Keratinocyte (primary cell): ENCODE results near the gene FOLR1. TPM values are rescaled to one million over a fixed set of nuclear protein-coding genes. Genes with fewer than 3 reads are reported as not detected.

Experiments
- DNase-seq: peaks from one replicate; pipeline ENCODE4 v3.0.0-alpha.2; 2011; ENCODE audit warnings: low read depth, missing footprints, low spot score
- FAIRE-seq: peaks from 2 replicates; lab custom pipeline; 2011; peaks lifted over from hg19 to GRCh38; lab: Jason Lieb, UNC
- H2AFZ ChIP-seq: 2 replicates; pipeline ENCODE4 v1.6.0; 2012; ENCODE audit warnings: low read length, control low read depth, inconsistent platforms; ENCODE audit not compliant: control insufficient read depth
- H3K27ac ChIP-seq: 2 replicates; pipeline ENCODE4 v1.5.1; 2011; ENCODE audit warnings: low read length; ENCODE audit not compliant: control insufficient read depth, insufficient read depth
- H3K27me3 ChIP-seq: 3 replicates; pipeline ENCODE4 v1.6.0; 2011; ENCODE audit warnings: low read length; ENCODE audit not compliant: control insufficient read depth, insufficient read depth; ENCODE audit errors: extremely low read depth
- H3K36me3 ChIP-seq, 2 experiments: 2 replicates in 1 of 2; 3 replicates in 1 of 2; pipeline ENCODE4 v1.5.1; 2011; ENCODE audit warnings: low read length in 2 of 2, mild to moderate bottlenecking in 1 of 2; ENCODE audit not compliant: control insufficient read depth in 2 of 2, insufficient read depth in 2 of 2; ENCODE audit errors: extremely low read depth in 1 of 2
- H3K4me1 ChIP-seq: 3 replicates; pipeline ENCODE4 v1.5.1; 2011; ENCODE audit warnings: low read length; ENCODE audit not compliant: control insufficient read depth, insufficient read depth; ENCODE audit errors: extremely low read depth
- H3K4me2 ChIP-seq: 3 replicates; pipeline ENCODE4 v1.6.0; 2011; ENCODE audit warnings: low read depth, low read length; ENCODE audit not compliant: control insufficient read depth, insufficient read depth; ENCODE audit errors: extremely low read depth
- H3K4me3 ChIP-seq, 3 experiments: fragments of 200-600 bp in 1 of 3; sonication (generic) in 1 of 3; 2 replicates in 2 of 3; 3 replicates in 1 of 3; pipeline ENCODE4 v1.5.1; 2011 to 2016; ENCODE audit warnings: low read length in 3 of 3, mild to moderate bottlenecking in 3 of 3, control low read depth in 2 of 3, inconsistent platforms in 1 of 3, low read depth in 1 of 3, mixed read lengths in 1 of 3, mixed run types in 1 of 3, moderate library complexity in 1 of 3; ENCODE audit not compliant: control insufficient read depth in 2 of 3, insufficient read depth in 2 of 3; ENCODE audit errors: extremely low read depth in 1 of 3
- H3K79me2 ChIP-seq: 2 replicates; pipeline ENCODE4 v1.6.0; 2012; ENCODE audit warnings: low read length; ENCODE audit not compliant: control insufficient read depth, insufficient read depth
- H3K9ac ChIP-seq: 3 replicates; pipeline ENCODE4 v1.6.0; 2011; ENCODE audit warnings: low read length; ENCODE audit not compliant: control insufficient read depth, insufficient read depth; ENCODE audit errors: extremely low read depth
- H3K9me1 ChIP-seq: 3 replicates; pipeline ENCODE4 v1.6.0; 2011; ENCODE audit warnings: low read length; ENCODE audit not compliant: control insufficient read depth, insufficient read depth; ENCODE audit errors: extremely low read depth
- H3K9me3 ChIP-seq: 2 replicates; pipeline ENCODE4 v1.5.1; 2012; ENCODE audit warnings: low read depth, low read length; ENCODE audit not compliant: control insufficient read depth
- H4K20me1 ChIP-seq: 3 replicates; pipeline ENCODE4 v1.6.0; 2011; ENCODE audit warnings: low read length; ENCODE audit not compliant: control insufficient read depth, insufficient read depth; ENCODE audit errors: extremely low read depth
- EZH2 ChIP-seq: IDR thresholded peaks from one replicate; pipeline ENCODE4 v1.6.1; 2012; ENCODE audit warnings: inconsistent platforms, mild to moderate bottlenecking, low read length, moderate library complexity
- dilution Hi-C: fragments of 300-500 bp; cut with MboI; formaldehyde crosslinking; loops from one replicate; pipeline ENCODE4 v1.7.0; 2020; ENCODE audit warnings: low sequenced_read_pairs; ENCODE audit not compliant: extremely low pct_ligation_motif_present
- polyA plus RNA-seq, 5 experiments: library from polyadenylated mRNA; depleted of rRNA in 3 of 5; stranded (reverse) in 3 of 5; stranded (forward) in 1 of 5; unstranded in 1 of 5; fragments of >200 nt; gene quantifications; 1 replicate in 1 of 5; 2 replicates in 3 of 5; 3 replicates in 1 of 5; pipeline versions ENCODE4 v1.2.1 to v1.2.3, GENCODE V29; 2011 to 2012; ENCODE audit warnings: missing spikeins in 2 of 5, low read depth in 1 of 5, low replicate concordance in 1 of 5
- TF ChIP-seq, protein P1 (sequence below), 3 experiments: IDR thresholded peaks in 1 of 3; conservative IDR thresholded peaks in 1 of 3; optimal IDR thresholded peaks in 1 of 3; 2 replicates in 2 of 3; 3 replicates in 1 of 3; pipeline versions ENCODE3 to v1.5.1; 2011; ENCODE audit warnings: low read length in 3 of 3, mild to moderate bottlenecking in 3 of 3, moderate library complexity in 2 of 3, control low read depth in 1 of 3, inconsistent platforms in 1 of 3; ENCODE audit not compliant: insufficient read depth in 2 of 3; ENCODE audit errors: extremely low read depth in 1 of 3

The FOLR1 gene
- polyA plus RNA-seq, 1 donor (not counting 4 experiments of a cell fraction or from before 2014, with no cell fraction given) = 0.13 TPM

DNA sequence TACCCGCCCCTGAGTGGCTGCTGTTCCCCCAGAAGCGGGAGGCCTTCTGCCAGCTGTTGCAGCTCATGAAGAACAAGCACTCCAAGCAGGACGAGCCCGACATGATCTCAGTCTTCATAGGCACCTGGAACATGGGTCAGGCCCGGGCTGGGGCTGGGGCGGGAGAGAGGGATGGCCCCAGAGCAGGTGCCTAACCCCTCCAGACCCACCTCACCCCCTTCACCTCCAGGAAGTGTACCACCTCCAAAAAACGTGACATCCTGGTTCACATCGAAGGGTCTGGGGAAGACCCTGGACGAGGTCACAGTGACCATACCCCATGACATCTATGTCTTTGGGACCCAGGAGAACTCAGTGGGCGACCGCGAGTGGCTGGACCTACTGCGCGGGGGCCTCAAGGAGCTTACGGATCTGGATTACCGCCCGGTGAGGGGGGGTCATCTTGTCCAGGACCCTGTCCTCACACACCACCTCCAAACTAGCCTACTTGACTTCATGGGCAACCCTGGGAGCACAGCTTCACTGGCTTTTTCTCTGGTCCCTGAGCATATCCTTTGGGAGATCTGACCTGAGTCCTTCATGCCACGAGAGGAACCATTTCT lies 38.9 kb downstream of the FOLR1 start:
- Histone ChIP-seq H3K4me1 (peaks cover 3% of the 10 kb centered on the region), H3K36me3 (peaks cover 61 to 62% of the 10 kb centered on the region in 2 experiments), H3K79me2 (peaks cover 14% of the 10 kb centered on the region), H2AFZ (no peak overlapping the region), H3K27ac (no peak overlapping the region), H3K9me3 (no peaks in the 10 kb centered on the region), H4K20me1 (peaks cover 3% of the 10 kb centered on the region), H3K27me3 (no peaks in the 10 kb centered on the region), H3K9me1 (no peaks in the 10 kb centered on the region), H3K4me2 (no peak overlapping the region), H3K9ac (no peak overlapping the region), H3K4me3 (no peak overlapping the region)
- no peak for TF ChIP-seq EZH2
- TF ChIP-seq, protein P1, sequence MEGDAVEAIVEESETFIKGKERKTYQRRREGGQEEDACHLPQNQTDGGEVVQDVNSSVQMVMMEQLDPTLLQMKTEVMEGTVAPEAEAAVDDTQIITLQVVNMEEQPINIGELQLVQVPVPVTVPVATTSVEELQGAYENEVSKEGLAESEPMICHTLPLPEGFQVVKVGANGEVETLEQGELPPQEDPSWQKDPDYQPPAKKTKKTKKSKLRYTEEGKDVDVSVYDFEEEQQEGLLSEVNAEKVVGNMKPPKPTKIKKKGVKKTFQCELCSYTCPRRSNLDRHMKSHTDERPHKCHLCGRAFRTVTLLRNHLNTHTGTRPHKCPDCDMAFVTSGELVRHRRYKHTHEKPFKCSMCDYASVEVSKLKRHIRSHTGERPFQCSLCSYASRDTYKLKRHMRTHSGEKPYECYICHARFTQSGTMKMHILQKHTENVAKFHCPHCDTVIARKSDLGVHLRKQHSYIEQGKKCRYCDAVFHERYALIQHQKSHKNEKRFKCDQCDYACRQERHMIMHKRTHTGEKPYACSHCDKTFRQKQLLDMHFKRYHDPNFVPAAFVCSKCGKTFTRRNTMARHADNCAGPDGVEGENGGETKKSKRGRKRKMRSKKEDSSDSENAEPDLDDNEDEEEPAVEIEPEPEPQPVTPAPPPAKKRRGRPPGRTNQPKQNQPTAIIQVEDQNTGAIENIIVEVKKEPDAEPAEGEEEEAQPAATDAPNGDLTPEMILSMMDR (optimal IDR thresholded peaks at IDR 0.05 in 1 of 3, IDR thresholded peaks at IDR 0.05 in 1 of 3, conservative IDR thresholded peaks at IDR 0.05 in 1 of 3; ENCODE audit: extremely low read depth in 1 of 3, insufficient read depth in 2 of 3, low read length in 3 of 3) = no peak
- dilution Hi-C loops = no loop called here
- DNase-seq = no peak
- no peak for FAIRE-seq

DNA sequence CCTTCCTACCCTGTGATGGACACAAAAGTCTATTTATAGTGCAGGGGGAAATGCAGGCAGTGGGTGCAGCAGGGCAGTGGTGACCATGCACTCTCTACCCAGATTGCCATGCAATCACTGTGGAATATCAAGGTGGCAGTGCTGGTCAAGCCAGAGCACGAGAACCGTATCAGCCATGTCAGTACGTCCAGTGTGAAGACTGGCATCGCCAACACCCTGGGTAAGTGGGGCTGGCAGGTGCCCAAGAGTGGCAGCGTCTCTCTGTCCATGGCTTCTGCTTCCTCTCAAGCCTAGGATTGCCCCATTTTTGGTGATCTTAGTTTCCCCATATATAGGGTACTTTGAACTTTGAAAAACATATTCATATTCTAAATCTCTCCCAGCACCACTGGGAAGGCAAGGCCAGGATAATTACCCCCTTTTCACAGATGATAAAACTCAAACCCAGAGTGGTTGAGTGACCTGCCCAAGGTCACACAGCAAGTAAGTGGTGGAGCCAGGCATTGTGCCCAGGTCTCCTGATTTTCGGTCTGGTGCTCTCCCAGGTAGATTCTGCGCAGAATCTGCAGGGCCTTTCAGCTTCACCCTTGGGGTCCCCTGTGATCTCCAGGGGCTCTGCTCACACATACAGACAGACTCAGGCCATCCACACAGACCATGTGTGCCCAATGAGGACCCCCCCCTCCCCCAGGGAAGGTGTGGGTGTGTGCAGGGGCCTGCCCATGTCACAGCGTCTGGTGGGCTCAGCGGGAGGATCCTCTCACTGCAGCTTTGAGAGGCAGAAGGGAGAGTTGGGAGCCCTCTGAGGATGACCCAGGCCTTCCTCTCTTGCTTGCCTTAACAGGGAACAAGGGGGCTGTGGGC lies 39.7 kb downstream of the FOLR1 start:
- H4K20me1 ChIP-seq = peaks cover 3% of the 10 kb centered on the region
- H3K27me3 ChIP-seq = no peaks in the 10 kb centered on the region
- FAIRE-seq (no peak), DNase-seq (no peak)
- no peak overlapping the region for H3K27ac ChIP-seq
- no peaks in the 10 kb centered on the region for H3K9me3 ChIP-seq
- H2AFZ ChIP-seq = no peak overlapping the region
- no peaks in the 10 kb centered on the region for H3K4me1 ChIP-seq
- dilution Hi-C loops = no loop called here
- no peak overlapping the region for H3K4me2 ChIP-seq
- no peak for TF ChIP-seq EZH2
- TF ChIP-seq, protein P1 (optimal IDR thresholded peaks at IDR 0.05 in 1 of 3, IDR thresholded peaks at IDR 0.05 in 1 of 3, conservative IDR thresholded peaks at IDR 0.05 in 1 of 3; ENCODE audit: extremely low read depth in 1 of 3, insufficient read depth in 2 of 3, low read length in 3 of 3) = no peak
- H3K4me3 ChIP-seq = no peak overlapping the region
- peaks cover 60 to 64% of the 10 kb centered on the region in 2 experiments for H3K36me3 ChIP-seq
- H3K9ac ChIP-seq = no peak overlapping the region
- H3K9me1 ChIP-seq = no peaks in the 10 kb centered on the region
- peaks cover 10% of the 10 kb centered on the region for H3K79me2 ChIP-seq
